K562 (cell line): Measurements from ENCODE around the gene MICALL2. TPM values are rescaled to one million over a fixed set of nuclear protein-coding genes. Genes with fewer than 3 reads are reported as not detected.

Experiments used
- BRF2 ChIP-seq: IDR thresholded peaks from 3 replicates; pipeline ENCODE4 v1.6.1; 2011; ENCODE audit warnings: borderline replicate concordance, mild to moderate bottlenecking; ENCODE audit not compliant: insufficient read length, insufficient read depth
- EWSR1 ChIP-seq: fragments of 450-650 bp; IDR thresholded peaks from 2 replicates; pipeline ENCODE4 v1.6.1; 2018; ENCODE audit warnings: borderline replicate concordance, mild to moderate bottlenecking, low read depth, moderate library complexity; ENCODE audit not compliant: partially characterized antibody
- HMGN3 ChIP-seq: IDR thresholded peaks from 2 replicates; pipeline ENCODE4 v1.6.1; 2011; ENCODE audit warnings: borderline replicate concordance, low read depth, mild to moderate bottlenecking, mixed read lengths, low read length; ENCODE audit not compliant: insufficient read length; ENCODE audit errors: extremely low read depth
- TBL1XR1 ChIP-seq, 2 experiments: IDR thresholded peaks; 2 replicates each; pipeline ENCODE4 v1.6.1; 2012; ENCODE audit warnings: improper control_type of control experiment in 2 of 2, low read length in 2 of 2, mild to moderate bottlenecking in 1 of 2
- ZBTB33 ChIP-seq: sonication (generic); formaldehyde crosslinking; IDR thresholded peaks from 2 replicates; pipeline ENCODE4 v1.8.1; 2023; ENCODE audit warnings: mild to moderate bottlenecking, missing genetic modification reagents
- ZEB2 ChIP-seq: fragments of 450-650 bp; IDR thresholded peaks from 2 replicates; pipeline ENCODE4 v1.6.1; 2016
- ZFPM2 ChIP-seq: fragments of 250-450 bp; sonication (Bioruptor Pico); IDR thresholded peaks from 2 replicates; pipeline ENCODE4 v1.5.1; 2022; ENCODE audit warnings: mild to moderate bottlenecking
- ZNF407 ChIP-seq: fragments of 450-650 bp; IDR thresholded peaks from 2 replicates; pipeline ENCODE4 v1.6.1; 2016; ENCODE audit warnings: low read depth
- ZNF639 ChIP-seq, 2 experiments: fragments of 200-800 bp in 1 of 2; sonication (Bioruptor generic) in 1 of 2; sonication (generic) in 1 of 2; formaldehyde crosslinking in 1 of 2; IDR thresholded peaks in 1 of 2; conservative IDR thresholded peaks in 1 of 2; 2 replicates each; pipeline versions ENCODE4 v1.5.0 to v1.6.1; 2016 to 2020; ENCODE audit warnings: missing compliant biosample characterization in 1 of 2, missing genetic modification characterization in 1 of 2, missing genetic modification reagents in 1 of 2
- polyA plus RNA-seq, 8 experiments: library from polyadenylated mRNA; depleted of rRNA in 4 of 8; stranded (reverse) in 5 of 8; unstranded in 3 of 8; fragments of >200 nt; fragmentation: Nextera tagmentation in 2 of 8; fragmentation: Illumina TruSeq in 1 of 8; extraction: Ambion mirVana in 2 of 8; extraction: Trizol in 1 of 8; gene quantifications; 2 replicates each; pipeline versions ENCODE4 v1.2.1 to v1.2.3, GENCODE V29; 2011 to 2014; ENCODE audit warnings: inconsistent platforms in 1 of 8, missing spikeins in 1 of 8
- total RNA-seq, 7 experiments: library from RNA; depleted of rRNA in 6 of 7; stranded (reverse); fragments of >200 nt in 6 of 7; fragmentation: Illumina TruSeq in 2 of 7; extraction: Trizol in 2 of 7; gene quantifications; 2 replicates each; pipeline versions ENCODE4 v1.2.1 to v1.2.3, GENCODE V29; 2011 to 2021; ENCODE audit warnings: low replicate concordance in 1 of 7
- TF ChIP-seq, protein P1 (sequence below): fragments of 250-450 bp; sonication (Bioruptor Pico); IDR thresholded peaks from 2 replicates; pipeline ENCODE4 v1.8.0; 2022; ENCODE audit warnings: inconsistent platforms, mild to moderate bottlenecking, moderate library complexity, borderline replicate concordance

MICALL2 gene
- total and polyA plus RNA-seq, 9 of the 15 experiments (the other 6 are each of a cell fraction or from before 2014, with no cell fraction given), result 1.8 to 103 (median 17.0) TPM

- TF ChIP-seq ZNF407 (peak; percentile 88), ZEB2 (no peak), BRF2 (no peak), TBL1XR1 (IDR thresholded peaks at IDR 0.05; ENCODE audit: low read length in 2 of 2) (no peak), ZFPM2 (no peak), ZBTB33 (CRISPR knock-in tag) (no peak), ZNF639 (CRISPR knock-in tag; conservative IDR thresholded peaks at IDR 0.05 in 1 of 2, IDR thresholded peaks at IDR 0.05 in 1 of 2) (no peak), HMGN3 (peak; percentile 4), EWSR1 (no peak)
- TF ChIP-seq, protein P1, sequence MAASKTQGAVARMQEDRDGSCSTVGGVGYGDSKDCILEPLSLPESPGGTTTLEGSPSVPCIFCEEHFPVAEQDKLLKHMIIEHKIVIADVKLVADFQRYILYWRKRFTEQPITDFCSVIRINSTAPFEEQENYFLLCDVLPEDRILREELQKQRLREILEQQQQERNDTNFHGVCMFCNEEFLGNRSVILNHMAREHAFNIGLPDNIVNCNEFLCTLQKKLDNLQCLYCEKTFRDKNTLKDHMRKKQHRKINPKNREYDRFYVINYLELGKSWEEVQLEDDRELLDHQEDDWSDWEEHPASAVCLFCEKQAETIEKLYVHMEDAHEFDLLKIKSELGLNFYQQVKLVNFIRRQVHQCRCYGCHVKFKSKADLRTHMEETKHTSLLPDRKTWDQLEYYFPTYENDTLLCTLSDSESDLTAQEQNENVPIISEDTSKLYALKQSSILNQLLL (CRISPR knock-in tag), result no peak
These were observed 900 bp upstream of the MICALL2 start (continued) for GRCh38 chr7:1459920-1460820.
